Fibroblast of lung (primary cell): Measurements from ENCODE around the gene ARHGAP1. TPM values are rescaled to one million over a fixed set of nuclear protein-coding genes. Genes with fewer than 3 reads are reported as not detected.

Source experiments
- DNase-seq, 2 donors: peaks; one replicate each; pipeline versions ENCODE4 v3.0.0 to v3.0.0-alpha.2; 2010; ENCODE audit warnings: low read depth in 2 of 2
- H2AFZ ChIP-seq: 2 replicates; pipeline ENCODE4 v1.5.1; 2012; ENCODE audit warnings: low read length, control low read depth, inconsistent platforms
- H3K27ac ChIP-seq: 2 replicates; pipeline ENCODE4 v1.5.1; 2011; ENCODE audit warnings: low read length, control low read depth; ENCODE audit not compliant: insufficient read depth
- H3K27me3 ChIP-seq: 2 replicates; pipeline ENCODE4 v1.5.1; 2011; ENCODE audit warnings: mild to moderate bottlenecking, low read length; ENCODE audit not compliant: control insufficient read depth, insufficient read depth
- H3K36me3 ChIP-seq: 2 replicates; pipeline ENCODE4 v1.5.1; 2011; ENCODE audit warnings: low read length; ENCODE audit not compliant: control insufficient read depth, insufficient read depth
- H3K4me1 ChIP-seq: 2 replicates; pipeline ENCODE4 v1.5.1; 2011; ENCODE audit warnings: low read length; ENCODE audit not compliant: control insufficient read depth, insufficient read depth; ENCODE audit errors: extremely low read depth
- H3K4me2 ChIP-seq: 2 replicates; pipeline ENCODE4 v1.5.1; 2011; ENCODE audit warnings: low read length, control low read depth; ENCODE audit not compliant: insufficient read depth; ENCODE audit errors: extremely low read depth
- H3K4me3 ChIP-seq, 4 experiments: fragments of 200-600 bp in 1 of 4; sonication (generic) in 1 of 4; replicated peaks in 1 of 4; 2 replicates each; pipeline ENCODE4 v1.5.1; 2011 to 2016; ENCODE audit warnings: low read length in 4 of 4, low read depth in 3 of 4, mild to moderate bottlenecking in 3 of 4, control low read depth in 2 of 4, inconsistent platforms in 1 of 4, mixed read lengths in 1 of 4; ENCODE audit not compliant: insufficient read depth in 1 of 4; ENCODE audit errors: control extremely low read depth in 1 of 4
- H3K79me2 ChIP-seq: 2 replicates; pipeline ENCODE4 v1.5.1; 2012; ENCODE audit warnings: mild to moderate bottlenecking, low read length, inconsistent platforms; ENCODE audit not compliant: control insufficient read depth, insufficient read depth
- H3K9ac ChIP-seq: 2 replicates; pipeline ENCODE4 v1.5.1; 2011; ENCODE audit warnings: mild to moderate bottlenecking, low read length, control low read depth; ENCODE audit not compliant: insufficient read depth
- H3K9me3 ChIP-seq: 2 replicates; pipeline ENCODE4 v1.5.1; 2012; ENCODE audit warnings: low read depth, low read length; ENCODE audit not compliant: control insufficient read depth, insufficient read depth
- H4K20me1 ChIP-seq: 2 replicates; pipeline ENCODE4 v1.5.1; 2011; ENCODE audit warnings: low read length; ENCODE audit not compliant: control insufficient read depth, insufficient read depth; ENCODE audit errors: extremely low read depth
- CTCF ChIP-seq, 2 donors: IDR thresholded peaks in 1 of 2; conservative IDR thresholded peaks in 1 of 2; 1 replicate in 1 of 2; 2 replicates in 1 of 2; pipeline ENCODE4 v1.5.1; 2011 to 2012; ENCODE audit warnings: low read length in 2 of 2, control low read depth in 1 of 2, inconsistent platforms in 1 of 2, low read depth in 1 of 2, mild to moderate bottlenecking in 1 of 2
- EZH2 ChIP-seq: IDR thresholded peaks from 2 replicates; pipeline ENCODE4 v1.5.1; 2012; ENCODE audit warnings: low read length, control low read depth, mild to moderate bottlenecking; ENCODE audit errors: missing control alignments
- polyA plus RNA-seq, 2 donors: library from polyadenylated mRNA; depleted of rRNA in 1 of 2; stranded (reverse) in 1 of 2; unstranded in 1 of 2; fragments of >200 nt; gene quantifications; 2 replicates each; pipeline ENCODE4 v1.2.1, GENCODE V29; 2011 to 2012; ENCODE audit warnings: missing spikeins in 1 of 2
- total RNA-seq: library from RNA; depleted of rRNA; stranded (reverse); fragments of >200 nt; gene quantifications from 2 replicates; pipeline ENCODE4 v1.2.1, GENCODE V29; 2014

ARHGAP1 gene
- total and polyA plus RNA-seq, 2 donors (not counting 1 experiment from before 2014, with no cell fraction given): 34.4 to 38.0 TPM

- no peak overlapping the region for H3K4me3 ChIP-seq
- no peaks in the 10 kb centered on the region for H3K27me3 ChIP-seq
- no peaks in the 10 kb centered on the region for H4K20me1 ChIP-seq
- H3K79me2 ChIP-seq: no peaks in the 10 kb centered on the region
- no peaks in the 10 kb centered on the region for H3K4me1 ChIP-seq
- no peak overlapping the region for H3K9ac ChIP-seq
- DNase-seq: no peak
- H3K27ac ChIP-seq: no peak overlapping the region
- TF ChIP-seq CTCF (conservative IDR thresholded peaks at IDR 0.05 in 1 of 2, IDR thresholded peaks at IDR 0.05 in 1 of 2; ENCODE audit: low read depth in 1 of 2, low read length in 2 of 2) (no peak), EZH2 (no peak)
- H3K9me3 ChIP-seq: no peaks in the 10 kb centered on the region
- H2AFZ ChIP-seq: no peak overlapping the region
- no peak overlapping the region for H3K4me2 ChIP-seq
- no peaks in the 10 kb centered on the region for H3K36me3 ChIP-seq
Measured at GRCh38 chr11:46639197-46639839, 61.1 kb downstream of the ARHGAP1 start.

- H4K20me1 ChIP-seq: no peaks in the 10 kb centered on the region
- no peak overlapping the region for H2AFZ ChIP-seq
- no peak overlapping the region for H3K4me2 ChIP-seq
- DNase-seq: no peak
- H3K36me3 ChIP-seq: no peaks in the 10 kb centered on the region
- no peaks in the 10 kb centered on the region for H3K27me3 ChIP-seq
- TF ChIP-seq EZH2 (no peak), CTCF (conservative IDR thresholded peaks at IDR 0.05 in 1 of 2, IDR thresholded peaks at IDR 0.05 in 1 of 2; ENCODE audit: low read depth in 1 of 2, low read length in 2 of 2) (no peak)
- H3K4me1 ChIP-seq: no peaks in the 10 kb centered on the region
- H3K79me2 ChIP-seq: no peaks in the 10 kb centered on the region
- no peaks in the 10 kb centered on the region for H3K9me3 ChIP-seq
- no peak overlapping the region for H3K27ac ChIP-seq
- no peak overlapping the region for H3K9ac ChIP-seq
- no peak overlapping the region for H3K4me3 ChIP-seq
Measured at GRCh38 chr11:46637546-46637945, 62.9 kb downstream of the ARHGAP1 start.

- Histone ChIP-seq H3K27ac (no peak overlapping the region), H4K20me1 (no peaks in the 10 kb centered on the region), H3K4me1 (no peaks in the 10 kb centered on the region), H3K27me3 (no peaks in the 10 kb centered on the region), H2AFZ (no peak overlapping the region), H3K4me3 (no peak overlapping the region), H3K4me2 (no peak overlapping the region), H3K9ac (no peak overlapping the region), H3K9me3 (no peaks in the 10 kb centered on the region), H3K79me2 (no peaks in the 10 kb centered on the region), H3K36me3 (no peaks in the 10 kb centered on the region)
- DNase-seq: no peak
- no peak for TF ChIP-seq EZH2
- TF ChIP-seq CTCF (conservative IDR thresholded peaks at IDR 0.05 in 1 of 2, IDR thresholded peaks at IDR 0.05 in 1 of 2; ENCODE audit: low read depth in 1 of 2, low read length in 2 of 2): no peak
Measured at GRCh38 chr11:46635557-46636139, 64.8 kb downstream of the ARHGAP1 start.
